ENCODE results near the gene SPTB. TPM values are rescaled to one million over a fixed set of nuclear protein-coding genes. Genes with fewer than 3 reads are reported as not detected.

The SPTB gene
- total RNA-seq, 2 experiments from 2014 or later = 0.03 to 0.08 TPM

DNA sequence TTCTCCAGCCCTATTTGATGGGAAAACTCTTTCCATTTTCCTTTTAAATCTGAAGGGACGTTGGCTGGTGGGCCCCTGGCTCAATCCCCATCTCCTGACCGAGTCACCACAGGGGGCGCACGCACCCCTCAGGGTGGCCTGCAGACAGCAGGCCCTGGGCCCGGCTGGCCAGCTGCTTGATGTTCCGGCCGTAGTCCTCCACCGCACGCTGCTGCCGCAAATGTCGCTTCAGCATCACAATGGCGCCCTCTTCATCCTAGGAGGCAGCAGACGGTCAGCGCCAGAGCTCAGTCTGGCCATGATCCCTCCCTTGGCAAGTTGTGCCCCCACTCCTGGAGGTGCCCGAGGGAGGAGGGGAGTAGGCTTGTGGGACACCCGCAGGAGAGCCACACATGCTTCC, 105.4 kb downstream of the SPTB start:
- no peaks in the 10 kb centered on the region for H3K27me3 Mint-ChIP-seq
- H3K4me1 Mint-ChIP-seq (ENCODE audit: low read depth) = peaks cover 25% of the 10 kb centered on the region
- H3K9me3 ChIP-seq (ENCODE audit: control insufficient read depth in 1 of 2, insufficient read depth in 1 of 2, low read length in 2 of 2) = peaks cover 0 to 10% of the 10 kb centered on the region in 2 experiments
- peaks cover 22% of the 10 kb centered on the region for H3K4me1 ChIP-seq (ENCODE audit: insufficient read depth, low read length)
- no peak overlapping the region for H3K4me3 Mint-ChIP-seq
- no peak for ATAC-seq (ENCODE audit: poor library complexity)
- TF ChIP-seq, protein P1, sequence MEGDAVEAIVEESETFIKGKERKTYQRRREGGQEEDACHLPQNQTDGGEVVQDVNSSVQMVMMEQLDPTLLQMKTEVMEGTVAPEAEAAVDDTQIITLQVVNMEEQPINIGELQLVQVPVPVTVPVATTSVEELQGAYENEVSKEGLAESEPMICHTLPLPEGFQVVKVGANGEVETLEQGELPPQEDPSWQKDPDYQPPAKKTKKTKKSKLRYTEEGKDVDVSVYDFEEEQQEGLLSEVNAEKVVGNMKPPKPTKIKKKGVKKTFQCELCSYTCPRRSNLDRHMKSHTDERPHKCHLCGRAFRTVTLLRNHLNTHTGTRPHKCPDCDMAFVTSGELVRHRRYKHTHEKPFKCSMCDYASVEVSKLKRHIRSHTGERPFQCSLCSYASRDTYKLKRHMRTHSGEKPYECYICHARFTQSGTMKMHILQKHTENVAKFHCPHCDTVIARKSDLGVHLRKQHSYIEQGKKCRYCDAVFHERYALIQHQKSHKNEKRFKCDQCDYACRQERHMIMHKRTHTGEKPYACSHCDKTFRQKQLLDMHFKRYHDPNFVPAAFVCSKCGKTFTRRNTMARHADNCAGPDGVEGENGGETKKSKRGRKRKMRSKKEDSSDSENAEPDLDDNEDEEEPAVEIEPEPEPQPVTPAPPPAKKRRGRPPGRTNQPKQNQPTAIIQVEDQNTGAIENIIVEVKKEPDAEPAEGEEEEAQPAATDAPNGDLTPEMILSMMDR (IDR thresholded peaks at IDR 0.05) = no peak
- no peak overlapping the region for H3K27ac Mint-ChIP-seq
- no peaks in the 10 kb centered on the region for H3K9me3 Mint-ChIP-seq
- CTCF ChIA-PET = no interaction called here
- no peak for DNase-seq
- H3K4me3 ChIP-seq (ENCODE audit: low read length) = no peak overlapping the region
- H3K36me3 ChIP-seq (ENCODE audit: insufficient read depth, low read length) = no peaks in the 10 kb centered on the region
- H3K36me3 Mint-ChIP-seq (ENCODE audit: low read depth) = no peaks in the 10 kb centered on the region
- H3K27me3 ChIP-seq (ENCODE audit: control insufficient read depth in 1 of 2, insufficient read depth in 2 of 2, low read length in 2 of 2) = no peaks in the 10 kb centered on the region
- H3K27ac ChIP-seq (ENCODE audit: low read depth in 1 of 2, low read length in 2 of 2) = no peak overlapping the region
- POLR2A ChIA-PET = no interaction called here
- intact Hi-C loops (cut with DNase I, micrococcal nuclease) = no loop called here

DNA sequence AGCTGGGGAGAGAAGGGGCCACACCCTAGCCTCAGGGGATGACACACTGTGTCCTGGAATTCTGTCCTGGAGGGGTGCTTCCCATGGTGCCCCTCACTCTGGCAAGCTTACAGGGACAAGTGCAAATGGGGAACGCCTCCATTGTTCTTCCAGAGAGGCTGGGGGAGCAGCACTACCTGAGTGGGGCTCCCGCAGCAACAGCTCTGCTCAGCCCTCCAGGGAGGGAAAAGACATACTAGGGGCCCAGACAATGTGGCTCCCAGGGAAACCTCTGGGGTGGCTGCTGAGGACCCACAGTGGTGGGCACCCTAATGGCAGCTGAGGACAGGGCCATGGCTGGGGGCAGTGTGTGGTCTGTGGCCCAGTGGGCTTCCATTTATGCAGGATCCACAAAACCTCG, 106.1 kb downstream of the SPTB start:
- Mint-ChIP-seq H3K4me1 (ENCODE audit: low read depth) (peaks cover 25% of the 10 kb centered on the region), H3K36me3 (ENCODE audit: low read depth) (no peaks in the 10 kb centered on the region), H3K9me3 (no peaks in the 10 kb centered on the region), H3K27ac (no peak overlapping the region), H3K27me3 (no peaks in the 10 kb centered on the region), H3K4me3 (no peak overlapping the region)
- H3K36me3 ChIP-seq (ENCODE audit: insufficient read depth, low read length) = no peaks in the 10 kb centered on the region
- DNase-seq = no peak
- H3K27me3 ChIP-seq (ENCODE audit: control insufficient read depth in 1 of 2, insufficient read depth in 2 of 2, low read length in 2 of 2) = no peaks in the 10 kb centered on the region
- H3K9me3 ChIP-seq (ENCODE audit: control insufficient read depth in 1 of 2, insufficient read depth in 1 of 2, low read length in 2 of 2) = peaks cover 0 to 10% of the 10 kb centered on the region in 2 experiments
- H3K4me1 ChIP-seq (ENCODE audit: insufficient read depth, low read length) = peaks cover 22% of the 10 kb centered on the region
- ChIA-PET CTCF (no interaction called here), POLR2A (no interaction called here)
- no peak overlapping the region for H3K4me3 ChIP-seq (ENCODE audit: low read length)
- ATAC-seq (ENCODE audit: poor library complexity) = no peak
- H3K27ac ChIP-seq (ENCODE audit: low read depth in 1 of 2, low read length in 2 of 2) = no peak overlapping the region
- intact Hi-C loops (cut with DNase I, micrococcal nuclease) = no loop called here
- TF ChIP-seq, protein P1 (IDR thresholded peaks at IDR 0.05) = no peak

DNA sequence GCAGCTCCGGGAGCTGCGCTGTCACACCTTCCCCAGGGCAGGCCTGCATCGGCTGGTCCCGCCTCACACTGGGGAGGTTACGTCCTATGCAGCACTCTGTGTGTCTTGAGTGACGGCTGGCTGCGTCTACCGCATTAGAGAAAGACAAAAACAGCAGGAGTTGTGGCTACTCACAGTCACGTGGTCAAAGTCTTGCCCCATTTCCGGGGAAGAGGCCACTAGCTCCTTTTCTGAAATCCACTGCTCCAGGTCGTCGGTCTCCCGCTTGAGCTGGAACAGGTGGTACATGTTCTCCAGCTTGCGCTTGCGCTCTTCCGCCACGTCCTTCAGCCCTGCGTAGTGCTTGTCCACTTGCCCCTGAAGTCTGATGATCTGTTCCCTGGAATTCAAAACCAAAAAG, 106.7 kb downstream of the SPTB start:
- H3K9me3 Mint-ChIP-seq = no peaks in the 10 kb centered on the region
- Histone ChIP-seq H3K27me3 (ENCODE audit: control insufficient read depth in 1 of 2, insufficient read depth in 2 of 2, low read length in 2 of 2) (no peaks in the 10 kb centered on the region), H3K4me1 (ENCODE audit: insufficient read depth, low read length) (peaks cover 22% of the 10 kb centered on the region), H3K36me3 (ENCODE audit: insufficient read depth, low read length) (no peaks in the 10 kb centered on the region), H3K4me3 (ENCODE audit: low read length) (no peak overlapping the region), H3K27ac (ENCODE audit: low read depth in 1 of 2, low read length in 2 of 2) (no peak overlapping the region), H3K9me3 (ENCODE audit: control insufficient read depth in 1 of 2, insufficient read depth in 1 of 2, low read length in 2 of 2) (peaks cover 0 to 10% of the 10 kb centered on the region in 2 experiments)
- ATAC-seq (ENCODE audit: poor library complexity) = no peak
- POLR2A ChIA-PET = no interaction called here
- no peaks in the 10 kb centered on the region for H3K27me3 Mint-ChIP-seq
- H3K36me3 Mint-ChIP-seq (ENCODE audit: low read depth) = no peaks in the 10 kb centered on the region
- no peak overlapping the region for H3K4me3 Mint-ChIP-seq
- DNase-seq = no peak
- H3K4me1 Mint-ChIP-seq (ENCODE audit: low read depth) = peaks cover 25% of the 10 kb centered on the region
- CTCF ChIA-PET = no interaction called here
- intact Hi-C loops (cut with DNase I, micrococcal nuclease) = no loop called here
- H3K27ac Mint-ChIP-seq = no peak overlapping the region
- TF ChIP-seq, protein P1 (IDR thresholded peaks at IDR 0.05) = no peak

Data from CD4-positive, alpha-beta T cell (primary cell).